HepG2 (cell line): ENCODE results near the gene NR2F1-AS1. TPM values are rescaled to one million over a fixed set of nuclear protein-coding genes. Genes with fewer than 3 reads are reported as not detected.

ENCODE experiments used
- CCDC6 ChIP-seq: sonication (generic); formaldehyde crosslinking; IDR thresholded peaks from 2 replicates; pipeline ENCODE4 v1.8.1; 2022; ENCODE audit warnings: mild to moderate bottlenecking, missing genetic modification reagents, moderate library complexity
- DR1 ChIP-seq: sonication (generic); formaldehyde crosslinking; IDR thresholded peaks from 2 replicates; pipeline ENCODE4 v1.8.0; 2021; ENCODE audit warnings: mild to moderate bottlenecking, missing genetic modification reagents, inconsistent platforms
- IRF9 ChIP-seq: sonication (generic); formaldehyde crosslinking; IDR thresholded peaks from 2 replicates; pipeline ENCODE4 v1.8.0; 2022; ENCODE audit warnings: missing genetic modification reagents, mild to moderate bottlenecking, borderline replicate concordance
- KAT2B ChIP-seq: fragments of 150-350 bp; IDR thresholded peaks from 2 replicates; pipeline ENCODE4 v1.6.1; 2014; ENCODE audit warnings: low read depth, low read length, borderline replicate concordance
- KLF16 ChIP-seq, 2 experiments: sonication (generic) in 1 of 2; formaldehyde crosslinking in 1 of 2; IDR thresholded peaks; 2 replicates each; pipeline versions ENCODE4 v1.6.1 to v1.8.0; 2016 to 2023; ENCODE audit warnings: missing genetic modification reagents in 2 of 2, missing compliant biosample characterization in 1 of 2
- POGK ChIP-seq: sonication (generic); formaldehyde crosslinking; conservative IDR thresholded peaks from 2 replicates; pipeline ENCODE4 v1.8.0; 2022; ENCODE audit warnings: mild to moderate bottlenecking, moderate library complexity, missing genetic modification reagents
- TAF1 ChIP-seq: sonication (generic); formaldehyde crosslinking; IDR thresholded peaks from 2 replicates; pipeline ENCODE4 v1.4.0; 2020; ENCODE audit warnings: missing genetic modification reagents
- YEATS4 ChIP-seq: sonication (generic); formaldehyde crosslinking; IDR thresholded peaks from 2 replicates; pipeline ENCODE4 v1.4.0; 2020; ENCODE audit warnings: missing genetic modification reagents, borderline replicate concordance
- ZKSCAN5 ChIP-seq: sonication (generic); formaldehyde crosslinking; IDR thresholded peaks from 2 replicates; pipeline ENCODE4 v1.5.1; 2020; ENCODE audit warnings: mild to moderate bottlenecking, missing genetic modification reagents
- ZMYM4 ChIP-seq: sonication (generic); formaldehyde crosslinking; IDR thresholded peaks from 2 replicates; pipeline ENCODE4 v1.8.1; 2023; ENCODE audit warnings: mild to moderate bottlenecking, missing genetic modification reagents
- polyA plus RNA-seq, 8 experiments: library from polyadenylated mRNA; depleted of rRNA in 3 of 8; stranded (reverse) in 7 of 8; unstranded in 1 of 8; fragments of >200 nt; fragmentation: Illumina TruSeq in 4 of 8; extraction: Trizol in 4 of 8; gene quantifications; 2 replicates each; pipeline versions ENCODE4 v1.2.1 to v1.2.3, GENCODE V29; 2011 to 2016; ENCODE audit warnings: low read depth in 4 of 8, missing spikeins in 1 of 8, mixed read lengths in 1 of 8; ENCODE audit not compliant: insufficient read depth in 1 of 8
- total RNA-seq, 5 experiments: library from RNA; depleted of rRNA; stranded (reverse); fragments of >200 nt; fragmentation: Illumina TruSeq; extraction: Trizol; gene quantifications; 2 replicates each; pipeline ENCODE4 v1.2.3, GENCODE V29; 2016; ENCODE audit warnings: low read depth in 1 of 5
- TF ChIP-seq, protein P1 (sequence below): sonication (generic); formaldehyde crosslinking; IDR thresholded peaks from 2 replicates; pipeline ENCODE4 v1.9.0; 2022; ENCODE audit warnings: missing genetic modification reagents, mild to moderate bottlenecking, borderline replicate concordance
- TF ChIP-seq, protein P2 (sequence below): sonication (generic); formaldehyde crosslinking; IDR thresholded peaks from 2 replicates; pipeline ENCODE4 v1.4.0; 2020; ENCODE audit warnings: missing genetic modification reagents; ENCODE audit errors: not compliant biosample characterization
- TF ChIP-seq, protein P3 (sequence below): sonication (generic); formaldehyde crosslinking; IDR thresholded peaks from 2 replicates; pipeline ENCODE4 v1.4.0; 2020; ENCODE audit warnings: missing genetic modification reagents, borderline replicate concordance
- TF ChIP-seq, protein P4 (sequence below): sonication (generic); formaldehyde crosslinking; conservative IDR thresholded peaks from 2 replicates; pipeline ENCODE4 v1.4.0; 2020; ENCODE audit warnings: mild to moderate bottlenecking, missing genetic modification reagents, moderate library complexity

NR2F1-AS1 gene
- total and polyA plus RNA-seq, 2 of the 13 experiments (the other 11 are each of a cell fraction or from before 2014, with no cell fraction given), result 2.8 TPM

DNA sequence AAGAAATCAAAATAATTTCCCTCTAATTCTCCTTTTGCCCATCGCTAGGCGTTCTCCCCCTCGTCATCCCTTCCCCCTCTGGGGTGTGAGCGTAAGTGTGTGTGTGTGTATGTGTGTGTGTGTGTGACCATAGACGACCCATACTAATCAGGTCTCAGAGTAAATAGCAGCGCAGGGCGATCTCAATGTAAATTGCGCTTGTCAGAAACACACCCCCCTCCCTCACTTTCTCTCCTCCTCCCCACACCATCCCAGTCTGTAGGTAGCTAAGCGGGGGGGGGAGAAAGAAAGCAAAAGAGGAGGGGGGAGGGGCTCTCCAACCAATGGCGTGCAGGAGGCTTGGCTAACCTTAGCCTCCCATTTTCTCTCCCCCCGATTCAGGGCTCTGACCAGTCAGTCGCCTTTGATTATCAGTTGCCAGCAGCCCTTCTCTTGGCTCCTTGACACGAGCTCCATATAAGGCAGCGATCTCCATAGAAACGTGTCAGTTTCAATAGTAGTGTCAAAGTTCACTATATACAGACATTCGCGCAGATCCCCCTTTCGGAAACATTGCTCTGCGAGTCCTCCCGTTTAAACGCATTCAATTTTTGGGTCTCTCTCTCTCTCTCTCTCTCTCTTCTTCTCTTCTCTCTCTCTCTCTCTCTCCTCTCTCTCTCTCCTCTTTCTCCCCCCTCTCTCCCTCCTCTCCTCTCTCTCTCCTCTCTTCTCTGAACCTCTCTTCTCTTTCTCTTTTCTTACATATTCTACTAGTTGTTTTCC is 1.8 kb upstream of the NR2F1-AS1 start, which contains the start of gene NR2F1 (continued):
- TF ChIP-seq IRF9 (CRISPR knock-in tag) (0 out of 2 replicates have a peak, but pooled peaks have one; percentile 29), POGK (CRISPR knock-in tag) (peak; percentile 69; the same call in 1 of the 2 replicates), YEATS4 (CRISPR knock-in tag) (0 out of 2 replicates have a peak, but pooled peaks have one; percentile 6), ZMYM4 (CRISPR knock-in tag) (peak; percentile 97), DR1 (CRISPR knock-in tag) (peak; percentile 50; the same call in 1 of the 2 replicates), ZKSCAN5 (CRISPR knock-in tag) (no peak), TAF1 (CRISPR knock-in tag) (no peak; the same call in 1 of the 2 replicates), KAT2B (no peak), KLF16 (CRISPR knock-in tag; IDR thresholded peaks at IDR 0.05) (peak in 1 of 2 experiments; percentile 49; a peak in 1 of 4 replicates), CCDC6 (CRISPR knock-in tag) (peak; percentile 82; the same call in 1 of the 2 replicates)
- TF ChIP-seq, protein P1, sequence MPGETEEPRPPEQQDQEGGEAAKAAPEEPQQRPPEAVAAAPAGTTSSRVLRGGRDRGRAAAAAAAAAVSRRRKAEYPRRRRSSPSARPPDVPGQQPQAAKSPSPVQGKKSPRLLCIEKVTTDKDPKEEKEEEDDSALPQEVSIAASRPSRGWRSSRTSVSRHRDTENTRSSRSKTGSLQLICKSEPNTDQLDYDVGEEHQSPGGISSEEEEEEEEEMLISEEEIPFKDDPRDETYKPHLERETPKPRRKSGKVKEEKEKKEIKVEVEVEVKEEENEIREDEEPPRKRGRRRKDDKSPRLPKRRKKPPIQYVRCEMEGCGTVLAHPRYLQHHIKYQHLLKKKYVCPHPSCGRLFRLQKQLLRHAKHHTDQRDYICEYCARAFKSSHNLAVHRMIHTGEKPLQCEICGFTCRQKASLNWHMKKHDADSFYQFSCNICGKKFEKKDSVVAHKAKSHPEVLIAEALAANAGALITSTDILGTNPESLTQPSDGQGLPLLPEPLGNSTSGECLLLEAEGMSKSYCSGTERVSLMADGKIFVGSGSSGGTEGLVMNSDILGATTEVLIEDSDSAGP, result peak; percentile 53
- TF ChIP-seq, protein P2, sequence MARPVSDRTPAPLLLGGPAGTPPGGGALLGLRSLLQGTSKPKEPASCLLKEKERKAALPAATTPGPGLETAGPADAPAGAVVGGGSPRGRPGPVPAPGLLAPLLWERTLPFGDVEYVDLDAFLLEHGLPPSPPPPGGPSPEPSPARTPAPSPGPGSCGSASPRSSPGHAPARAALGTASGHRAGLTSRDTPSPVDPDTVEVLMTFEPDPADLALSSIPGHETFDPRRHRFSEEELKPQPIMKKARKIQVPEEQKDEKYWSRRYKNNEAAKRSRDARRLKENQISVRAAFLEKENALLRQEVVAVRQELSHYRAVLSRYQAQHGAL (CRISPR knock-in tag), result no peak
- TF ChIP-seq, protein P3, sequence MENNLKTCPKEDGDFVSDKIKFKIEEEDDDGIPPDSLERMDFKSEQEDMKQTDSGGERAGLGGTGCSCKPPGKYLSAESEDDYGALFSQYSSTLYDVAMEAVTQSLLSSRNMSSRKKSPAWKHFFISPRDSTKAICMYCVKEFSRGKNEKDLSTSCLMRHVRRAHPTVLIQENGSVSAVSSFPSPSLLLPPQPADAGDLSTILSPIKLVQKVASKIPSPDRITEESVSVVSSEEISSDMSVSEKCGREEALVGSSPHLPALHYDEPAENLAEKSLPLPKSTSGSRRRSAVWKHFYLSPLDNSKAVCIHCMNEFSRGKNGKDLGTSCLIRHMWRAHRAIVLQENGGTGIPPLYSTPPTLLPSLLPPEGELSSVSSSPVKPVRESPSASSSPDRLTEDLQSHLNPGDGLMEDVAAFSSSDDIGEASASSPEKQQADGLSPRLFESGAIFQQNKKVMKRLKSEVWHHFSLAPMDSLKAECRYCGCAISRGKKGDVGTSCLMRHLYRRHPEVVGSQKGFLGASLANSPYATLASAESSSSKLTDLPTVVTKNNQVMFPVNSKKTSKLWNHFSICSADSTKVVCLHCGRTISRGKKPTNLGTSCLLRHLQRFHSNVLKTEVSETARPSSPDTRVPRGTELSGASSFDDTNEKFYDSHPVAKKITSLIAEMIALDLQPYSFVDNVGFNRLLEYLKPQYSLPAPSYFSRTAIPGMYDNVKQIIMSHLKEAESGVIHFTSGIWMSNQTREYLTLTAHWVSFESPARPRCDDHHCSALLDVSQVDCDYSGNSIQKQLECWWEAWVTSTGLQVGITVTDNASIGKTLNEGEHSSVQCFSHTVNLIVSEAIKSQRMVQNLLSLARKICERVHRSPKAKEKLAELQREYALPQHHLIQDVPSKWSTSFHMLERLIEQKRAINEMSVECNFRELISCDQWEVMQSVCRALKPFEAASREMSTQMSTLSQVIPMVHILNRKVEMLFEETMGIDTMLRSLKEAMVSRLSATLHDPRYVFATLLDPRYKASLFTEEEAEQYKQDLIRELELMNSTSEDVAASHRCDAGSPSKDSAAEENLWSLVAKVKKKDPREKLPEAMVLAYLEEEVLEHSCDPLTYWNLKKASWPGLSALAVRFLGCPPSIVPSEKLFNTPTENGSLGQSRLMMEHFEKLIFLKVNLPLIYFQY (CRISPR knock-in tag), result no peak; the same call in 1 of the 2 replicates
- TF ChIP-seq, protein P4, sequence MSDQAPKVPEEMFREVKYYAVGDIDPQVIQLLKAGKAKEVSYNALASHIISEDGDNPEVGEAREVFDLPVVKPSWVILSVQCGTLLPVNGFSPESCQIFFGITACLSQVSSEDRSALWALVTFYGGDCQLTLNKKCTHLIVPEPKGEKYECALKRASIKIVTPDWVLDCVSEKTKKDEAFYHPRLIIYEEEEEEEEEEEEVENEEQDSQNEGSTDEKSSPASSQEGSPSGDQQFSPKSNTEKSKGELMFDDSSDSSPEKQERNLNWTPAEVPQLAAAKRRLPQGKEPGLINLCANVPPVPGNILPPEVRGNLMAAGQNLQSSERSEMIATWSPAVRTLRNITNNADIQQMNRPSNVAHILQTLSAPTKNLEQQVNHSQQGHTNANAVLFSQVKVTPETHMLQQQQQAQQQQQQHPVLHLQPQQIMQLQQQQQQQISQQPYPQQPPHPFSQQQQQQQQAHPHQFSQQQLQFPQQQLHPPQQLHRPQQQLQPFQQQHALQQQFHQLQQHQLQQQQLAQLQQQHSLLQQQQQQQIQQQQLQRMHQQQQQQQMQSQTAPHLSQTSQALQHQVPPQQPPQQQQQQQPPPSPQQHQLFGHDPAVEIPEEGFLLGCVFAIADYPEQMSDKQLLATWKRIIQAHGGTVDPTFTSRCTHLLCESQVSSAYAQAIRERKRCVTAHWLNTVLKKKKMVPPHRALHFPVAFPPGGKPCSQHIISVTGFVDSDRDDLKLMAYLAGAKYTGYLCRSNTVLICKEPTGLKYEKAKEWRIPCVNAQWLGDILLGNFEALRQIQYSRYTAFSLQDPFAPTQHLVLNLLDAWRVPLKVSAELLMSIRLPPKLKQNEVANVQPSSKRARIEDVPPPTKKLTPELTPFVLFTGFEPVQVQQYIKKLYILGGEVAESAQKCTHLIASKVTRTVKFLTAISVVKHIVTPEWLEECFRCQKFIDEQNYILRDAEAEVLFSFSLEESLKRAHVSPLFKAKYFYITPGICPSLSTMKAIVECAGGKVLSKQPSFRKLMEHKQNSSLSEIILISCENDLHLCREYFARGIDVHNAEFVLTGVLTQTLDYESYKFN (CRISPR knock-in tag), result peak; percentile 86
